Effector CD4-positive, alpha-beta T cell (primary cell): ENCODE results near the gene PTTG1IP.

Experiments used
- DNase-seq: peaks from one replicate; pipeline ENCODE4 v3.0.0-alpha.2; 2020

Gene PTTG1IP

GRCh38 chr21:44819283-44820243 is 53.9 kb downstream of the PTTG1IP start:
- DNase-seq: no peak

- no peak for DNase-seq
Observed at GRCh38 chr21:44818640-44819011, 54.9 kb downstream of the PTTG1IP start.

GRCh38 chr21:44817914-44818639 is 55.4 kb downstream of the PTTG1IP start, which contains the start of gene SUMO3:
SUMO3 (minus strand) TSS chr21:44818062; CDS start chr21:44817968, 94 bp downstream.
- DNase-seq: peak; percentile 74

- DNase-seq: peak; percentile 88
Observed at GRCh38 chr21:44817506-44817880, 56.0 kb downstream of the PTTG1IP start.

- no peak for DNase-seq
Observed at GRCh38 chr21:44816761-44817505, 56.6 kb downstream of the PTTG1IP start.

DNA sequence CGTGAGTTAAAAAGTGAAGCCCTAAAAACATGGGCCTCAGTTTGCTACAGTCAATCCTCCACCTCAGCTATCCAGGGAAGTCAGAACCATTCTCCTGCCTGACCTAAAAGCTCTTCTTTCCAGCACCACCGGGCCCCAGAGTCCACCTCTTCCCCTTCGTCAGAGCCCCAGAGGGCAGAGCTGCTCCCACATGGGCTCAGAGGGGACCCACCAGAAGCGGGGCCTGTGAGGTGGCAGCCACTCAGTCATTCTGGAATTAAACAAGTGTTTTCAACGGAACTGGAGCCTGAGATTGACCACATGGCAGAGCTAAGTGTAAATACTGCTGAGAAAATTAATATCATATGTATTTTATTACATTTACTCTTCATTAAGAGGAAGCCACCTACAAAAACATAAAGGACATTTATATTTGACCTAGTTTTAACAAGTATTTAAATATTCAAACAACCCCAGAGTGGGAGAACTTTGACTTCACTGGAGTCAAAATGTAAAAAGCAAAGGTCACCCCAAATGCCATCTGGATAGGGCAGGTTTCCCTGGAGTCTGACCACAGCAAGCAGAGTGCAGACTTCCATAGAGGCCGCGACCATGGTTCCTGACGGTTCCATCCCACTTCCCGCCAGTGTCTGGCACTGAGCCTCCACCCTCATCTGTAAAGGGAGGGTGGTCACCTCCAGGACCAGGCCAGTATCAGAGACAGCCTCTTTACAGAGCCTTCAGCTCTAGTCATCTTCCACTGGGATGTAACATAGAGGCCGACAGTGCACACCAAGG is 57.5 kb downstream of the PTTG1IP start:
- DNase-seq: no peak

DNA sequence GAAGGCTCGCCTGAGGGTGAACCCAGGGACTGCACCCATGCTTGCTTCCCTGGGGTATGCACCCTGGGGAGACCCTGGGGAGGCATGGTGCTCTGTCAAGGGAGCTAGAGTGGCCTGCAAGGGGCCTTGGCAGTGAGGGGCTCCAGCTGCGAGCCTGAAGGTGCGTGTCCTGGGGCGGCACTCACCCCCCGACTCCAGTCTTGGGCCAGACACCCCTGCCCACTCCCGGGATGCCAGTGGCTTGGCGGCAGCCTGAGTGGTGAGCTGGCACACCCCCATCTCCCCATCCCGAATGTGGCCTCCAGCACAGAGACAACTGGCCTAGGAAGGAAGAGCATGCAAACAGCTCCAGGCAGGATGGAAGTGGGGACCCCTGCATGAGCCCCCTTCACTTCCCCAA is 58.3 kb downstream of the PTTG1IP start:
- DNase-seq: no peak

GRCh38 chr21:44814498-44815023 is 58.9 kb downstream of the PTTG1IP start:
- DNase-seq: no peak

- no peak for DNase-seq
Observed at GRCh38 chr21:44813727-44814126, 59.8 kb downstream of the PTTG1IP start.

DNA sequence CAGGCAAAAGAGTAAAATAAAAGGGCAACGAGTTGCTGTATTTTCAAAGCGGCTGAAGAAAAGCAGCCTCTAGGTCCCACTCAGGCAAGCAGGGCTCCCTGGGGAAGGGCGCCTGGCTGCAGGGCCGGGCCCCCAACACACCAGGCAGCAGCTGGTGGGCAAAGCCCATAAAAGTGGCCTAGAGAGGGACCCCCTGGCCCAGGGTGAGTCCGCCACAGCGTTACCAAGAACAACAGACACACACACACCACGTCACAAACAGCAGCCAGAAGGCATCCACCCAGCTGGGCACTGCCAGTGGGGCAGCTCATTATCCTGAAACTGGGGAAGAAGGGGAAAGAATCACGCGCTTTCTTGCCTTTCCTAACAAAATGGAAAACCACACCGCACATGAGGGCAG is 60.3 kb downstream of the PTTG1IP start:
- DNase-seq: no peak

- DNase-seq: no peak
Observed at GRCh38 chr21:44812640-44813039, 60.9 kb downstream of the PTTG1IP start.

GRCh38 chr21:44810779-44811178 is 62.7 kb downstream of the PTTG1IP start:
- DNase-seq: no peak

GRCh38 chr21:44805859-44806258 is 67.6 kb downstream of the PTTG1IP start:
- DNase-seq: no peak

DNA sequence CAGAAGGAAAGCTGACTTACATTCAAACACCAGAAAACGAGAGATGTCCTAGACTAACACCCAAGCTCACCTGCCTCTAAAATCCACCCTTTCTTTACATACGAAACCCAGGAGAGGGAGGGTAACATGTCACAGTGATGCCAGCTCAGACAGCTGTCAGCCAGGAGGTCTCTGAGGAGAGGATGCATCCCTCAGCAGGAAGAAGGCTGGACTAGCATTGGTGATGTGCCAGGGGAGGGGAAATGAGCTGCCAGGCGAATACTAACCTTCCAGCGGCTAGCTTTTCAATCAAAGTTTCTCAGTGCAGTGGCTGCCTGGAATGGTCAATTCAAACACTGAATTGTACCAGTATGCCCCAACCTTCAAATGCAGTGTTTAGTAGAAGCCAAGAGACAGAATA is 68.3 kb downstream of the PTTG1IP start:
- DNase-seq: no peak

- DNase-seq: no peak
Observed at GRCh38 chr21:44804762-44805161, 68.7 kb downstream of the PTTG1IP start.

- no peak for DNase-seq
Observed at GRCh38 chr21:44803651-44804050, 69.8 kb downstream of the PTTG1IP start.

DNA sequence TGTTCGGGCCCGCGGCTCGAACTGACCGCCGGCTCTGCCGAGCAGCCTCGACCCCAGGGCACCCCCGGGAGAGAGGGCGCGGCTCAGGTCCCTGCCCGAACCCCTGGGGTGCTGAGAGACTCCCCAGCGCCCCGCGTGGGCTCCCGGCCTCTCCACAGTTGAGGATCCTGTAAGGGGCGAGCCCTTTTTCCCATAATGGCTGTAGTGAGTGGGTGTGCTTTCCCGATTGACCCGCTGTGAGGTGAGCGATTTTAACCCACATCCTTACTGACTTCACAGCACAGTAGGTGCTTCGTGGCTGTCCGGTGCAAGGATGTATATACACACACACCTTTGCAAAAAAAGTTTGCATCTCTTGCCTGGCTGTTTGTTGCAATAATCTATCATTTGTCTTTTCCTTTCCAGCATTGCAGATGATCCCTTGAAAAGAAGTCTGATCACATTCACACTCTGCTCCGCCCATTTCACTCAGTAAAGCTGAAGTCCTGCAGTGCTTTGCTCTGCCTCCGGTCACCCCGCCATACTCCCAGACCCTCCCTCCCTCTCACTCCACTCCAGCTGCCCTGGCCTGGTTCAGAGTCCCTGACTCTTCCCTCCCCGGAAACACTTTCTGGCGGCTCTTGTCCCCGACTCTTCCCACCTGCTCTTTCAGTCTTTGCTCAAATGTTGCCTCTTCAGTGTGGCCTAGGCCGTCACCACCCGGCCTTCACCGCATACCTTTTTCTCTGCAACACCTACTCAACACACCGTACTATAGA is 70.9 kb downstream of the PTTG1IP start:
- no peak for DNase-seq

- DNase-seq: peak; percentile 82
Observed at GRCh38 chr21:44801468-44802395, 71.8 kb downstream of the PTTG1IP start, which contains the start of gene UBE2G2. UBE2G2 (minus strand) TSS chr21:44801820; CDS start chr21:44801748, 72 bp downstream.

DNA sequence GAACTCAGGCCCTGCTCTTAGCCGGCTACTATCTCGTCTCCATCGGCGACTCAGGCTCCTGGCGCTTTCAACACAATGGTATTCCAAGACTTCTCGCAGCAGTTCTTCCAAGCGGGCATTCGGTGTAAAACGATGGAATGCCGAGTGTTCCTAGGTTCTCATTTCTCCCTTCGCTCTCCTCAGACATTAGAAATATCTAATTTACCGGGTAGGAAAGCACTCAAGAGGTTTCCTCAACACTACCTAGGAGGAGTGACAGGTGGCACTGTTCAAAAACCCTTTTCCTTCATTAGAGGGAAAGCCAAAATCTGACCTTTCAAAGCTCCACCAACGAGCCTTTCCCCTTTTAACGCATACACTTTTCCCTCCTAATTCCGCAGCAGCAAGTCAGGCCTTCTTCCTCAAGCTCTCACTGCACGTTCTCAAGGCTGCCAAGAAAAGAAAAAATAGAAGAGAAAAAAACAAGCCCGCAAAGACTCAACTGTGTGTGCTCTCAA is 72.5 kb downstream of the PTTG1IP start:
- no peak for DNase-seq

DNA sequence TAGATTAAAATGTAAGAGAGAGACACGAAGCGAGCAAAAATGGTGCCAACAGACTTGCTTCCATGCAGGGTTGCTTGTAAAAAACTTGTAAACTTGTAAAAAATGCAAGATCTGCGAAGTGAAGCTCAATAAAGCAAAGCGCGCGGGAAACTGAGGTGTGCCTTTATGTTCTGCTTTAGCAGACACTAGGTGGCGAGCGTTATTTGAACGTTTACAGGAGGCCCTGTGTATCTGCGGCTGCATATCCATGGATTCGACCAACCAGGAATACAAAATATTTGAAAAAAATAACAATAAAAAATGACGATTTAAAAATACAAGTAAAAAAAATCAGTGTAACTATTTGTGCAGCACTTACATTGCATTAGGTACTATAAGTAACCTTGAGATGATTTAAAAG is 73.4 kb downstream of the PTTG1IP start:
- DNase-seq: no peak
